HG03442 (cell line): ENCODE results near the gene DEGS2.

Source experiments
- ATAC-seq: cut with Tn5 transposase; IDR thresholded peaks from one replicate; pipeline ENCODE4 v1.9.1; 2021; ENCODE audit warnings: mild to moderate bottlenecking, moderate library complexity; ENCODE audit not compliant: unreplicated experiment

Gene DEGS2

DNA sequence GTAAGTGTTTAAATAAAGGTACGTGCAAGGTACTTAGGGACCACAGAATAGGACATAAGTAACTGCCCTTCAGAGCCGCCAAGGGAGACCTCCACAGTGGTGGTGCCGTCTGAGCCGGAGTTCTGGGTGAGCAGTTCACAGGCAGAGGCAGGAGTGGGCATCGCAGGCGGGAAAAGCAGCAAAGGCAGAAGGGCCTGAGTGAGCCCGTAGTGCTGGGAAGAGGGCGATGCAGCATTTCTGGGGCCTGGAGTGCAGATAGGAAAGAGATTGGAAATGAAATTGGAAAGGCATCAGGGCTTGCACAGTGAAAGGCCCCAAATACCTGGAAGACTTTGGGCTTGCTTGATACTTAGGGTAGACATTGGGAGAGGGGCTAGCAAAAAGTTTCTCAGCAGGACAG is 61.3 kb downstream of the DEGS2 start:
- ATAC-seq, result no peak

DNA sequence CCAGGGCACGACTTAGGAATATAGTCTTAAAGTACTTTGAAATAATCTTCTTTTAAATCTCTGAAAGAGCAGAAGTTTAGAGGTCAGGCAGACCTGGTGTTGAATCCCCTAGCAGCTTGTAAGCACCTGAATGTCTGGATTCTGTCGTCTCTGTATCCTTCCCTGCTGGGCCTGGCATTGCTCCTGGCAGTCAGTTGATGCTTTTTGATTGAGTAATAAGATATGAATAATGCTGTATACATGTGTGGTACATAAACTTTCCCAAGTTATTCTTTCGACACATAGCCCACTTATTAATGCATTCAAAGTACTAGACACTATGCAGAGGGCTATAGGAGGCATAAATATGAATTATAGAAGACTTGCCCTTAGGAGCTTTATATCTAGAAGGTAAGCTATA is 62.8 kb downstream of the DEGS2 start:
- no peak for ATAC-seq
